Measurements from ENCODE around the gene CES1.
A peak's percentile ranks its signal among the peaks of the same experiment; 100 is the strongest.
"Not testable (repeated sequence)": the region's sequence is repeated elsewhere in the genome, so short reads cannot be mapped to it uniquely, and the experiment has no call there.

The CES1 gene

DNA sequence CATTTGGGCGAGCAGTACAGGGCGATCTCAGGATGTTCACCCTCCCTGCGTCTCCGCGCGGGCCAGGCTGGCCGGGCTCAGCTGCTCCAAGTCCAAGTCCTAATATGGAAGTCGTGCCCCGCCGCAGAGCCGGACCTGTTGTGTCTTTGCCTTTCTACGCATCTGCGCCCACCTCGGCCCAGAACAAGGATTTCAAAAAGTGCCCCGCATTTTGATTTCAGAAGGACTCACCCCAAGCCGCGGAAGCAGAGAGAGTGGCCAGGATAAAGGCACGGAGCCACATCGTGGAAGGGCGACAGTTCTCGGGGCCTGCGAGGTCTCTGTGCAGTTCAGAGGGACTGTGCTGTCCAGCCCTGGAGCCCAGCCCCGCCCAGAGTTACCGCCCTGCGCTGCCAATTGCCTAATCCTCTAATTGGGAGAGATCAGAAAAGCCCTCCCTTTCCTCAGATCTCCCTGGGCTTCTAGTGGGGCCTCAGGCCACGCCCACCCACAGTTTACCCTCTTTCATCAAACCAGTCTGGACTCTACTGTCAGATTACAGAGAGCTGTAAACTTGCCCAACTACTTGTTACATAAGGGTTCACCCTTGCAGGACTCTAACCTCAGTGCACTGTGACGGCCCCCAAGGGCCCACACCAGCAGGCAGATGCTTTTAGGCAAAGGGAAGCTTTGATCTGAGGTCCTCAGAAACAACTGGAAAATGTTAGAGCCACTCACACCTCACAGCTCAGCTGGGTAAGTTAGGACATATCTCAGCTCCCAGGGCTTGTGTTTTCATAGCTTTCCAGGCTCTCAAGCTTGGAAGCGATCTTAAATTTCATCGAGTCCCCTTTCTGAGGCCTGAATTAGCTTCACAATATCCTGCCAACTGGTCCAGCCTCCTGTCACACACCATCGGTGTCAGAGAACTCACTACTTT is at the start of gene CES1:
CES1 (minus strand) TSS at position 324 of the 919 bp plus-strand sequence; CDS start at position 283, 41 bp downstream.
- H3K9me3 Mint-ChIP-seq = no peaks in the 10 kb centered on the region
- H3K27me3 Mint-ChIP-seq = peaks cover 5 to 7% of the 10 kb centered on the region in 2 donors
- H3K36me3 Mint-ChIP-seq = no peaks in the 10 kb centered on the region
- peaks cover 0 to 6% of the 10 kb centered on the region in 2 donors for H3K4me1 Mint-ChIP-seq
- H3K27ac Mint-ChIP-seq = no peak within 1 kb of the TSS
- ATAC-seq (replicated peaks) (no peak), DNase-seq (no peak)
- H3K4me3 Mint-ChIP-seq = no peak within 1 kb of the TSS

DNA sequence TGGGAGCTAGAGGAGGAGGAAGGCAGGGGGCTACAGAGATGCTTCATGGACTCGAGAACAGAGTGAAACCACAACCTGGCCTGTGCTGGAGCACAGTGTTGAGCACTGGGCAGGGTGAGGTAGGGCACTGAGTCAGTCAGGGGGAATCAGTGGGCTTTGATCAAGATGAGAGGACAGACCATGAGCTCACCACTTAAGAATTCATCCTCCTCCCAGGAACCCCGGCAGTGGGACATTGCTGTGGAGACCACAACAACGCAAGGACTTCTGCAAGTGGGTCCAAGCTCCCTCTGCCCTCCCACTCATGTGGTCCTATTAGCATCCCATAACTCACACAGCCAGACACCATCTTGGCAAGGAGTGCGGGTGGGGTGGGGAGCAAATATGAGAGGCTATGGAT is 44.0 kb upstream of the CES1 start:
- Mint-ChIP-seq H3K4me1 (no peaks in the 10 kb centered on the region), H3K9me3 (peaks cover 10 to 13% of the 10 kb centered on the region in 2 donors), H3K27me3 (peaks cover 4 to 13% of the 10 kb centered on the region in 2 donors), H3K4me3 (no peak overlapping the region), H3K36me3 (no peaks in the 10 kb centered on the region), H3K27ac (no peak overlapping the region)
- DNase-seq (no peak), ATAC-seq (replicated peaks) (no peak)

DNA sequence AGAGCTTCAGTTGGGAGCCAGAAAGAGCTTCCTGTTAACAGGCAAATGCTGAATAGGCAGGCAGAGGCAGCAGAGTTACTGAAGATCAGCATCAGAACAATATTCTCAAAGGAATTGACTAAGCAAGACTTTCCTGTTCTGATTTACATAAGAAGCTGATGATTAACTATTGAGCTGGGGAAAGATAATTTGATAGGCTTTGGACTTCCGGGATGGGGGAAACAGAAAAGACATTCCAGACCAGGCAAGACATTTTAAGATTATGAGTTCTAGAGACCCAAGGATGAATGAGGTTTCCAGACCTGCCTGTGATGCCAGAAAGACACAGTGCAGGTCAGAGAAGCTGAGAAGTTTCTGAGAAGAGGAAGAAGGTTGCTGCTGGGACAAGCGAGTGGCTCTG is 42.4 kb upstream of the CES1 start, which contains the start of gene CES5A:
CES5A (minus strand) TSS at position 101 of the 400 bp plus-strand sequence. CDS start 152 bp downstream, outside the sequence.
- H3K27ac Mint-ChIP-seq = no peak within 1 kb of the TSS
- no peaks in the 10 kb centered on the region for H3K36me3 Mint-ChIP-seq
- peaks cover 10 to 13% of the 10 kb centered on the region in 2 donors for H3K9me3 Mint-ChIP-seq
- no peak within 1 kb of the TSS for H3K4me3 Mint-ChIP-seq
- H3K27me3 Mint-ChIP-seq = peaks cover 4 to 6% of the 10 kb centered on the region in 2 donors
- DNase-seq (no peak), ATAC-seq (replicated peaks) (no peak)
- no peaks in the 10 kb centered on the region for H3K4me1 Mint-ChIP-seq

DNA sequence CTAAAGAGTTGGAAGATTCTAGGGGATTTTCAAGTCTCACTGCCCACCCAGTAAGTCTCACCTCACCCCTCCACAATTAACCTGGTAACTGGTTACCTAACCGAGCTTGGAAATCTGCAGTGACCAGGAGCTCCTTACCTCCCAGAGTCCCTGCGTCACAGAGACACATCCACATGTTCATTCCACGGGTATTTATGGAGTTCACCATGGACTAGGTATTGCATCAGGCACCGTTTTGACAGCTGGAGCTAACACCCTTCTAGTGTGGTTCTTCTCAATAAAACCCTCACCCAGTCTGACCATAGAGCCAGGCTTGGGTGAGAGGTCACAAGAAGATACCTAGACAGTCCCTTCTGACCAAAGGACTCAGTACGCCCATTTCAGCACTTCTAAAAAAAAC is 40.2 kb upstream of the CES1 start:
- Mint-ChIP-seq H3K27ac (no peak overlapping the region), H3K36me3 (no peaks in the 10 kb centered on the region), H3K9me3 (no peaks in the 10 kb centered on the region), H3K27me3 (peaks cover 6 to 9% of the 10 kb centered on the region in 2 donors), H3K4me3 (no peak overlapping the region), H3K4me1 (no peaks in the 10 kb centered on the region)
- no peak for ATAC-seq (replicated peaks)
- no peak for DNase-seq

DNA sequence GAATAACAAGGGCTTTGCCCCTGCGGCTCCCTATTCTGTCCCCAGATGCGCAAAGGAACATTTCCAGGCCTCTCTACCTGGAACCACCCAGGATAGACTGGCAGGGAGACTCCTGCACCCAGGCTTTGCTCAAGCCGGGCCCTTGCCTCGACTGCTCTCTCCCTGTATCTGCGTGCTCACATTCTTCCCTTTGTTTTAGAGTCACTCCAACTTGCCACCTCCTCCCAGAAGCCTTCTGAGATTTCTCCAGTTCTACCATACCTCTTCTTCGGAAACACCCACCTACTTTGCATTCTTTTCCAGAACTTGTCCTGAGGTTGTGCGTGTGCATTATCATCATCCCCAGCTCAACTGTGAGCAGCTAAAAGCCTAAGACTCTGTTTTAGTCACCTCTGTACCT is 39.2 kb upstream of the CES1 start:
- Mint-ChIP-seq H3K9me3 (no peaks in the 10 kb centered on the region), H3K36me3 (no peaks in the 10 kb centered on the region), H3K4me1 (no peaks in the 10 kb centered on the region), H3K27me3 (peaks cover 6 to 9% of the 10 kb centered on the region in 2 donors), H3K27ac (no peak overlapping the region), H3K4me3 (no peak overlapping the region)
- no peak for DNase-seq
- ATAC-seq (replicated peaks) = no peak

DNA sequence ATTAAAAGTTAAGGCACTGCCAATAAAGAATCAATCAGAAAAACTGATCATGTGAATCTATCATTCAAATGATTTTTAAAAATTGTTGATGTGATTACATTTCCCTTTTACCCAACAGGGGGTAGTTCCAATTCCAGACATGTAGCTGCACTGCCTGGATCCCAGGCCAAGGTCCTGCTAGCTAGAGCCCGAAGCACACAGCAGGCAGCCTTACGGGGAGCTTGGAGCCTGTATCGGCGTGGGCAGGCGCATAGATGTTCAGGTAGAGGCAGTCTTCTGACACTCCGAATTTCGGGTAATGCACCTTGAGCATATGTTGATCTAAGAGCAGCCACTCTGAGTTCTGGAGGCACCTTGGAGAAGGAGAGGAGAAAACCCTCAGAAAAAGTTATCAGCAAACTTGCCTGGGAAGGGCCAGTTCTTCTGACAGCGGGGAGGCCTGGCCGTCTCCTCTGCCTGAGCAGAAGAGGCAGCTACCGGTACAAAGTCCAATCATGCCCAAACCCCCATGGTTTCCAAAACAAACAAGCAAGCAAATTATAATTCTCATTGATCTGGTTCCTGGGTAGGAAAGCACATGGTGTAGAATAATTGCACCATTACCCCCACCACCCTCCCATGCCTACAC is 38.6 kb upstream of the CES1 start:
- H3K4me1 Mint-ChIP-seq = no peaks in the 10 kb centered on the region
- DNase-seq (no peak), ATAC-seq (replicated peaks) (no peak)
- no peaks in the 10 kb centered on the region for H3K9me3 Mint-ChIP-seq
- no peak overlapping the region for H3K27ac Mint-ChIP-seq
- no peaks in the 10 kb centered on the region for H3K36me3 Mint-ChIP-seq
- no peak overlapping the region for H3K4me3 Mint-ChIP-seq
- H3K27me3 Mint-ChIP-seq = peaks cover 6 to 9% of the 10 kb centered on the region in 2 donors

DNA sequence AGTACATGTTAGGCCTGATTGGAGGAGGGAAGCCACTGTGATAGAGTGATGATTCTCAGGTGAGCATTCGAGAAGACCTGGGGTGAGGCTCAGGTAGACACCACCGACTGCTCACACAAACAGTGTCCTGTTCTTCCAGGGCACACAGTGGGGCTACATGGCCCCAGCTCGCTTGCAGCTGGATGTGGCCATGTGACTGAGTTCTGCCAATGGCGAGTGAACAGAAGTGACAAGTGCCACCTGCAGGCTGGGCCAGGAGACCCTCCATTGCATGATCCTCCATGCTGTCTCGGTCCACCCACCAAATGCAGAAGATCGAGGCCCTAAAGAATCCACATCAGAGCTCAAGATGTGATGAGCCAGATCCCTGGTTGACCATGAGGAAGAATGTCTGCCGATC is 36.1 kb upstream of the CES1 start:
- Mint-ChIP-seq H3K4me1 (no peaks in the 10 kb centered on the region), H3K36me3 (no peaks in the 10 kb centered on the region), H3K27ac (no peak overlapping the region), H3K4me3 (no peak overlapping the region), H3K9me3 (no peaks in the 10 kb centered on the region), H3K27me3 (peaks cover 11 to 12% of the 10 kb centered on the region in 2 donors)
- DNase-seq = no peak
- ATAC-seq (replicated peaks) = no peak

DNA sequence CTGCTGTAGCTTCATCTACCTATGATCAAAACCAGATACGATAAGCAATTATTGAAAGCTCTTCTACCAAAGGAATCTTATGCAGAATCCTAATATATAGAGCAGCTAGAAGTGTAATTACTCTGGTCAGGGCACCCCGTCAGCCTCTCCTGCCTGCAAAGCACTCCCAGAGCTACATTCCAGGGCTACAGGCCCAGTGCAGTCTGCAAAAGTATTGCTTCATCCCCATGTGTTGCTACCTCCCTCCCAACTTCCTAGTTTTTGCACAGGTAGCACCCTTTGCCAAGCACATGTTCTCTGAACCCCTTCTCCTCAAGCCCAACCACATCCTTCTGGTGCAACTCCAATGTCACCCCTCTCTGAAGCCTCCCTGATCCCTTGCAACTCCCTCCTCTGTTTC is 35.2 kb upstream of the CES1 start:
- peaks cover 11 to 12% of the 10 kb centered on the region in 2 donors for H3K27me3 Mint-ChIP-seq
- H3K27ac Mint-ChIP-seq = no peak overlapping the region
- DNase-seq = no peak
- H3K36me3 Mint-ChIP-seq = no peaks in the 10 kb centered on the region
- no peak overlapping the region for H3K4me3 Mint-ChIP-seq
- H3K4me1 Mint-ChIP-seq = no peaks in the 10 kb centered on the region
- no peaks in the 10 kb centered on the region for H3K9me3 Mint-ChIP-seq
- no peak for ATAC-seq (replicated peaks)

DNA sequence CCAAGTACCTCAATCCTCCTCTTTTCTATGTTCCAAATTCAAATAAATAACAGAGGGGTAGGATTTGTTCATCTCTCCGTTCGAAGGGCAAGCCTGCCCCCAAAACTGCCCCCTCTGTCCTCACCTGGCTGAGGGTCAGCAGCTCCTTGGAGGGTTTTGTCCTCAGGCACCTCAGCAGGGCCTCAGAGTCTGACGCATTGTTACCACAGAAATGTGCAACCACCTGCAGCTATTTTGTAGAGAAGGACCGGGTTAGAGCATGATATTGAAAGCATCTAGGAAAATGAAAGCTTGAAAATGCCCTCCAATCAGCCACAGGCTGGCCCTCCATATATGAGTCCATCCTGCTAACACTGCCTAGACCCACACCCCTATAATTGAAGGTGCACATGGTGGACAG is 28.4 kb upstream of the CES1 start:
- Mint-ChIP-seq H3K4me3 (no peak overlapping the region), H3K36me3 (no peaks in the 10 kb centered on the region), H3K27ac (peak overlapping the region; percentile 14), H3K27me3 (peaks cover 11 to 18% of the 10 kb centered on the region in 2 donors), H3K4me1 (no peaks in the 10 kb centered on the region), H3K9me3 (peaks cover 2 to 3% of the 10 kb centered on the region in 2 donors)
- DNase-seq (no peak), ATAC-seq (replicated peaks) (no peak)

DNA sequence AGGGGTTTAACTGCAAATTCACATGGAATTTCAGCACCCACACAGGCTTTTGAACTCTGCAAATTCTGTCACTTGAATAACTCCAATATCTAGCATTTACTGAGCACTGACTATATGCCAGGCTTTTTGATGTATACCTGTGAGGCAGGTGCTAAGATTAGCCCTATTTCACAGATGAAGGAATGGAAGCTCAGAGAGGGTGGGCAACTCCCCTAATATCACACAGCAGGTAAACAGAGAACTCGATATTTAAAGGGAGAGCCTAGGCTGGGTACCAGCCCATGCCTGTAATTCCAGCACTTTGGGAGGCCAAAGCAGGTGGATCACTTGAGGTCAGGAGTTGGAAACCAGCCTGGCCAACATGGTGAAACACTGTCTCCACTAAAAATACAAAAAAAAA is 24.8 kb upstream of the CES1 start:
- not testable (repeated sequence) for ATAC-seq (replicated peaks); H3K4me3 Mint-ChIP-seq

DNA sequence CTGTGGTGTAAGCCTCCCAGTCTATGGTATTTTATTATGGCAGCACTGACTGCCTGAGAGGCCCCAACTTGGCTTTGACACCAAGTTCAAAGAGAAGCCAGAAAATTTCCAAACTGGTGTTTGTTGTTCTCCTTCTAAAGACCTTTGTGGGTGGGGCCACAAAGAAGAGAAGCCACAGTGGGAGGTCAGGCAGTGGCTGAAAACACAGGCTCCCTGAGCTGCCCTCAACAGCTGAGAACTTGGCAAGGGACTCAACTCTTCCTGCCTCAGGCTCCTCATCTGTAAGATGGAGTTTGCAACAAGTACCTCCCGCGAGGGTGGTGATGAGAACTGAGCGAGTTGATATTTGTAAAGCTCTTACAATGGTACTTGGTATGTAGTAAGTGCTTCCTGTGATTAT is 24.1 kb upstream of the CES1 start:
- ATAC-seq (replicated peaks) = no peak
- H3K9me3 Mint-ChIP-seq = peaks cover 3% of the 10 kb centered on the region in 2 donors
- no peaks in the 10 kb centered on the region for H3K4me1 Mint-ChIP-seq
- H3K4me3 Mint-ChIP-seq = no peak overlapping the region
- no peak overlapping the region for H3K27ac Mint-ChIP-seq
- no peak for DNase-seq
- H3K36me3 Mint-ChIP-seq = no peaks in the 10 kb centered on the region
- peaks cover 21 to 35% of the 10 kb centered on the region in 2 donors for H3K27me3 Mint-ChIP-seq

More for the DNA sequence above, 24.8 kb upstream of the CES1 start:
- H3K9me3 Mint-ChIP-seq, H3K27ac Mint-ChIP-seq, H3K4me1 Mint-ChIP-seq, DNase-seq, H3K36me3 Mint-ChIP-seq: not testable (repeated sequence)
- peaks cover 21 to 30% of the 10 kb centered on the region in 2 donors for H3K27me3 Mint-ChIP-seq

DNA sequence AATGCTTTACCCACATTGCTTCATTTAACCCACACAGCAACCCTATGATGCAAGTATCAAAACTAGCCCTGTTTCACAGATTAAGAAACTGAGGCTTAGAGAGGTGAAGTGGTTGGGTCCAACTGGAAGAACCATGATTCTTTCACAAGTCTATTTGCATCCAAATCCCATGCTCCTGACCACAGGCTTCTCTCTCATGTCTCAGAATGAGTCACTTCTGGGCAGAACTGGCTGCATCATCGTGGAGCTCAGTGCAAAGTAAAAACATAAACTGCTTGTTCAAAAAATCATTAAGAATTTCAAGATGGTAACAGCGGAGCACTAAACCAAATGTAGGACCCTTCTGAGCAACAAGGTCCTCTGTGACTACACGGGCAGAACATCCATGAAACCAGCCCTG is 20.2 kb upstream of the CES1 start:
- DNase-seq (no peak), ATAC-seq (replicated peaks) (no peak)
- Mint-ChIP-seq H3K4me3 (no peak overlapping the region), H3K27ac (no peak overlapping the region), H3K27me3 (peaks cover 10 to 35% of the 10 kb centered on the region in 2 donors), H3K9me3 (peaks cover 0 to 2% of the 10 kb centered on the region in 2 donors), H3K36me3 (no peaks in the 10 kb centered on the region), H3K4me1 (no peaks in the 10 kb centered on the region)

DNA sequence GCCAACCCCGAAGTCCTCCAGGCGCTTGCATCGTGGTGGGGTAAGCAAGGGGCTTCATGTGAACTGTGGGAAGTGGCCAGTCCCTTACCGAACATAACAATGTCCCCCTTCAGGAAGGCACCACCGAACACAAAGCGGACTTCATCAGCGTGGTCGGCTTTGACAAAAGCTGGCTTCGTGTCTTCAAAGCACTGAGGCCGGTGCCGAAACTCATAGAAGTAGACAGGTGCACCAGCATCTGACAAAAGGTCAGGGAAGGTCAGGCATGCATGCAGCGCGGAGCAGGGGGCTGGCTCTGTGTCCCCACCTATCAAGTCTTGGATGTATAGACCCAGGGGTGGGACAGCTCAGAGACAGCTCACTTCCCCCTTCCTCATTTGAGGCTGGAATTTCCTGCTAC is 16.6 kb upstream of the CES1 start:
- no peaks in the 10 kb centered on the region for H3K36me3 Mint-ChIP-seq
- H3K27me3 Mint-ChIP-seq = peaks cover 0 to 20% of the 10 kb centered on the region in 2 donors
- no peaks in the 10 kb centered on the region for H3K4me1 Mint-ChIP-seq
- DNase-seq = no peak
- no peak overlapping the region for H3K27ac Mint-ChIP-seq
- no peak overlapping the region for H3K4me3 Mint-ChIP-seq
- no peak for ATAC-seq (replicated peaks)
- no peaks in the 10 kb centered on the region for H3K9me3 Mint-ChIP-seq

DNA sequence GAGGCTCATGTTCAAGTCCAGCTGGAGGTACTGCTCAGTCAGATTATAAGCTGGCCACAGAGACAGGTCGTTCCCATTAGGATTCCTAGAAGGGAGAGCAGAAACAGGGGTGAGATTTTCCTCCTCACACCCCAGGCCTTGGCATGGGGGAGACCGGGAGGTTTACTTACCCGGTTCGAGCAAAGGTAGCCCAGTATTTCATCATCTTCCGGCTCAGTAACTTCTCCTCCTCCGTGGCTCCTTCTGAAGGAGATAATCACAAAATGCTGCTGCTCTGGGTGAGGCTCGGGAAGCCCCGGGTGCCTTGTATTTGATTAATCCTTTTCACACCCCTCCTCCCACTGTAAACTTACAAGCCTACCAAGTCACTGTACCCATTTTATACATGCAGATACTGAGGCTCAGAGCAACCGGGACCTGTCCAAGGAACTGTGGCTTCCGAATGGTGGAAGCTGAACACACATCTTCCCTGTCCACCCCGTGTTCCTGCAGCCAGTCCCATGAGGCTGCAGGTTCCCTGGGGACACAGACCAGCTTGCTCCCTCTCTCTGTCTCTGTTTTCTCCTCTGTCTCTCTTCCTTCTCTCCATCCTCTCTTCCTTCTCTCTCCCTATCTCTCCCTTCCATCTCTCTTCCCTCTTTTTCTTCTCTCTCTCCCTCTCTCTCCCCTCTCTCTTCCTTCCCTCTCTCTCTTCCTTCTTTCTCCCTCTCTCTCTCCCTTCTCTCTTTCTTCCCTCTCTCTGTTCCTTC is 13.9 kb upstream of the CES1 start:
- DNase-seq (no peak), ATAC-seq (replicated peaks) (no peak)
- Mint-ChIP-seq H3K27ac (no peak overlapping the region), H3K9me3 (no peaks in the 10 kb centered on the region), H3K36me3 (no peaks in the 10 kb centered on the region), H3K27me3 (peaks cover 6 to 8% of the 10 kb centered on the region in 2 donors), H3K4me3 (no peak overlapping the region), H3K4me1 (no peaks in the 10 kb centered on the region)
